Type B pancreatic cell (in vitro differentiated cells): Measurements from ENCODE around the gene ZNF154. TPM values are rescaled to one million over a fixed set of nuclear protein-coding genes. Genes with fewer than 3 reads are reported as not detected.

Experiments used
- DNase-seq: peaks from one replicate; pipeline ENCODE4 v3.0.0; 2021; ENCODE audit warnings: mixed read lengths; ENCODE audit not compliant: unreplicated experiment; ENCODE audit errors: extremely low spot score
- H3K27ac Mint-ChIP-seq: 2 replicates; pipeline ENCODE4 v1.8.0; 2021; ENCODE audit warnings: mild to moderate bottlenecking, mixed read lengths
- H3K27me3 Mint-ChIP-seq: 2 replicates; pipeline ENCODE4 v1.8.0; 2021; ENCODE audit warnings: mixed read lengths
- H3K36me3 Mint-ChIP-seq: 2 replicates; pipeline ENCODE4 v1.8.0; 2021; ENCODE audit warnings: mixed read lengths
- H3K4me1 Mint-ChIP-seq: one replicate; pipeline ENCODE4 v1.8.0; 2021; ENCODE audit warnings: mixed read lengths; ENCODE audit not compliant: unreplicated experiment
- H3K4me3 Mint-ChIP-seq: 2 replicates; pipeline ENCODE4 v1.8.0; 2021; ENCODE audit warnings: mild to moderate bottlenecking, mixed read lengths
- H3K9me3 Mint-ChIP-seq: 2 replicates; pipeline ENCODE4 v1.8.0; 2021; ENCODE audit warnings: mixed read lengths
- CTCF ChIP-seq: fragments of 200-600 bp; sonication (generic); conservative IDR thresholded peaks from 2 replicates; pipeline ENCODE4 v1.5.0; 2021; ENCODE audit warnings: antibody characterized with exemption, mild to moderate bottlenecking
- total RNA-seq: library from RNA; stranded (reverse); gene quantifications from 2 replicates; pipeline ENCODE4 v1.2.1, GENCODE V29; 2021; ENCODE audit warnings: low replicate concordance

ZNF154 gene
- total RNA-seq, 1 donor from 2014 or later = 15.4 TPM

- Mint-ChIP-seq H3K36me3 (no peaks in the 10 kb centered on the region), H3K4me1 (peaks cover 4% of the 10 kb centered on the region), H3K4me3 (peak overlapping the region; percentile 88), H3K27ac (no peak overlapping the region), H3K27me3 (peaks cover 16% of the 10 kb centered on the region), H3K9me3 (no peaks in the 10 kb centered on the region)
- TF ChIP-seq CTCF = no peak
- DNase-seq = no peak
Observed at GRCh38 chr19:57665261-57665806, 43.7 kb downstream of the ZNF154 start.

- H3K4me1 Mint-ChIP-seq = peaks cover 4% of the 10 kb centered on the region
- H3K9me3 Mint-ChIP-seq = no peaks in the 10 kb centered on the region
- H3K27ac Mint-ChIP-seq = no peak overlapping the region
- H3K27me3 Mint-ChIP-seq = peaks cover 24% of the 10 kb centered on the region
- H3K36me3 Mint-ChIP-seq = no peaks in the 10 kb centered on the region
- DNase-seq = peak; percentile 72
- peak overlapping the region; percentile 88 for H3K4me3 Mint-ChIP-seq
- no peak for TF ChIP-seq CTCF
Observed at GRCh38 chr19:57664269-57665127, 44.5 kb downstream of the ZNF154 start.

GRCh38 chr19:57656346-57656745 lies 52.7 kb downstream of the ZNF154 start:
- H3K27ac Mint-ChIP-seq = no peak overlapping the region
- no peak overlapping the region for H3K4me3 Mint-ChIP-seq
- TF ChIP-seq CTCF = no peak
- H3K4me1 Mint-ChIP-seq = no peaks in the 10 kb centered on the region
- H3K9me3 Mint-ChIP-seq = peaks cover 24% of the 10 kb centered on the region
- no peak for DNase-seq
- H3K36me3 Mint-ChIP-seq = peaks cover 5% of the 10 kb centered on the region
- peaks cover 37% of the 10 kb centered on the region for H3K27me3 Mint-ChIP-seq

- no peak for TF ChIP-seq CTCF
- Mint-ChIP-seq H3K27me3 (peaks cover 30% of the 10 kb centered on the region), H3K4me1 (no peaks in the 10 kb centered on the region), H3K27ac (no peak overlapping the region), H3K9me3 (peaks cover 25% of the 10 kb centered on the region), H3K36me3 (peaks cover 5% of the 10 kb centered on the region), H3K4me3 (no peak overlapping the region)
- DNase-seq = no peak
Observed at GRCh38 chr19:57655443-57655842, 53.6 kb downstream of the ZNF154 start.

GRCh38 chr19:57653689-57654088 lies 55.3 kb downstream of the ZNF154 start:
- no peak for TF ChIP-seq CTCF
- no peak overlapping the region for H3K27ac Mint-ChIP-seq
- peaks cover 15% of the 10 kb centered on the region for H3K27me3 Mint-ChIP-seq
- H3K36me3 Mint-ChIP-seq = peaks cover 5% of the 10 kb centered on the region
- DNase-seq = no peak
- H3K4me1 Mint-ChIP-seq = no peaks in the 10 kb centered on the region
- peaks cover 25% of the 10 kb centered on the region for H3K9me3 Mint-ChIP-seq
- H3K4me3 Mint-ChIP-seq = no peak overlapping the region
